ENCODE results near the gene CACNA1F. TPM values are rescaled to one million over a fixed set of nuclear protein-coding genes. Genes with fewer than 3 reads are reported as not detected.

Gene CACNA1F
- total and polyA plus RNA-seq, 10 of the 15 experiments (the other 5 are each of a cell fraction or from before 2014, with no cell fraction given), result 0.01 to 0.32 (median 0.05) TPM; not detected in 5

- 30% methylated on average over 2 of the region's 2 CpGs for WGBS (ENCODE audit: insufficient coverage, insufficient replicate concordance, low lambda C conversion rate, missing lambda C conversion rate)
- no peak overlapping the region for H2AFZ ChIP-seq (ENCODE audit: control insufficient read depth, low read depth, low read length)
- H3K27ac ChIP-seq (ENCODE audit: control insufficient read depth, insufficient read depth), result no peak overlapping the region
- intact Hi-C loops (cut with micrococcal nuclease; ENCODE audit: unreplicated experiment) (no loop called here), in situ Hi-C loops (cut with MboI) (no loop called here)
- no peaks in the 10 kb centered on the region for H3K9me3 ChIP-seq (replicated peaks; ENCODE audit: control insufficient read depth, insufficient read depth, low read length)
- no peak for FAIRE-seq
- ATAC-seq, result no peak
- CTCF ChIA-PET, result no interaction called here
- no peaks in the 10 kb centered on the region for H3K4me1 ChIP-seq (ENCODE audit: control insufficient read depth, insufficient read depth, low read length)
- H3K4me2 ChIP-seq (ENCODE audit: control insufficient read depth, insufficient read depth), result no peak overlapping the region
- H3K9ac ChIP-seq (ENCODE audit: control insufficient read depth, insufficient read depth, low read length), result no peak overlapping the region
- H3K36me3 ChIP-seq (ENCODE audit: control insufficient read depth in 2 of 2, insufficient read depth in 2 of 2, low read length in 1 of 2), result peaks cover 0 to 2% of the 10 kb centered on the region in 2 experiments; a peak in 2 of 4 replicates
- no peaks in the 10 kb centered on the region for H3K79me2 ChIP-seq (ENCODE audit: control insufficient read depth, insufficient read depth, low read length)
- SMC1A ChIA-PET (ENCODE audit: uncharacterized antibody, unreplicated experiment), result no interaction called here
- POLR2A ChIA-PET, result no interaction called here
- RAD21 ChIA-PET (ENCODE audit: unreplicated experiment), result no interaction called here
- TF ChIP-seq FOXM1 (IDR thresholded peaks at IDR 0.05; ENCODE audit: low read depth, low read length) (no peak), POLR2A (IDR thresholded peaks at IDR 0.05; ENCODE audit: low read depth, low read length) (no peak), RAD21 (IDR thresholded peaks at IDR 0.05; ENCODE audit: insufficient read depth, low read depth, low read length) (no peak), NBN (IDR thresholded peaks at IDR 0.05) (no peak), MEF2A (IDR thresholded peaks at IDR 0.05; ENCODE audit: insufficient read depth, low read depth, low read length) (no peak), JUND (IDR thresholded peaks at IDR 0.05; ENCODE audit: low read depth, low read length) (no peak)
- no peaks in the 10 kb centered on the region for H4K20me1 ChIP-seq (ENCODE audit: control insufficient read depth, insufficient read depth)
- no peak for DNase-seq (ENCODE audit: low read depth, low spot score)
- no TSS peak for BruUV-seq (replicated peaks)
- no peaks in the 10 kb centered on the region for H3K27me3 ChIP-seq (replicated peaks in 1 of 2; ENCODE audit: control insufficient read depth in 2 of 2, insufficient read depth in 2 of 2, low read length in 1 of 2)
- no peak overlapping the region for H3K4me3 ChIP-seq
Measured at GRCh38 chrX:49244207-49244606, 11.1 kb upstream of the CACNA1F start.

GRCh38 chrX:49243166-49243565, 10.0 kb upstream of the CACNA1F start:
- POLR2A ChIA-PET, result no interaction called here
- RAD21 ChIA-PET (ENCODE audit: unreplicated experiment), result no interaction called here
- BruUV-seq (replicated peaks), result no TSS peak
- Histone ChIP-seq H3K9me3 (replicated peaks; ENCODE audit: control insufficient read depth, insufficient read depth, low read length) (no peaks in the 10 kb centered on the region), H2AFZ (ENCODE audit: control insufficient read depth, low read depth, low read length) (no peak overlapping the region), H3K27me3 (replicated peaks in 1 of 2; ENCODE audit: control insufficient read depth in 2 of 2, insufficient read depth in 2 of 2, low read length in 1 of 2) (no peaks in the 10 kb centered on the region), H3K79me2 (ENCODE audit: control insufficient read depth, insufficient read depth, low read length) (no peaks in the 10 kb centered on the region), H4K20me1 (ENCODE audit: control insufficient read depth, insufficient read depth) (no peaks in the 10 kb centered on the region), H3K4me1 (ENCODE audit: control insufficient read depth, insufficient read depth, low read length) (no peaks in the 10 kb centered on the region), H3K27ac (ENCODE audit: control insufficient read depth, insufficient read depth) (no peak overlapping the region), H3K9ac (ENCODE audit: control insufficient read depth, insufficient read depth, low read length) (no peak overlapping the region), H3K4me2 (ENCODE audit: control insufficient read depth, insufficient read depth) (no peak overlapping the region), H3K4me3 (no peak overlapping the region), H3K36me3 (ENCODE audit: control insufficient read depth in 2 of 2, insufficient read depth in 2 of 2, low read length in 1 of 2) (no peaks in the 10 kb centered on the region; a peak in 1 of 4 replicates)
- intact Hi-C loops (cut with micrococcal nuclease; ENCODE audit: unreplicated experiment) (no loop called here), in situ Hi-C loops (cut with MboI) (no loop called here)
- DNase-seq (ENCODE audit: low read depth, low spot score), result no peak
- FAIRE-seq, result no peak
- no peak for ATAC-seq
- CTCF ChIA-PET, result no interaction called here
- SMC1A ChIA-PET (ENCODE audit: uncharacterized antibody, unreplicated experiment), result no interaction called here
- 42% methylated on average over 8 of the region's 12 CpGs for WGBS (ENCODE audit: insufficient coverage, insufficient replicate concordance, low lambda C conversion rate, missing lambda C conversion rate)
- no peak for TF ChIP-seq HSF1 (IDR thresholded peaks at IDR 0.05; ENCODE audit: low read depth, low read length)
- no peak for TF ChIP-seq RELB (IDR thresholded peaks at IDR 0.05; ENCODE audit: low read depth)
- TF ChIP-seq ZBTB33 (IDR thresholded peaks at IDR 0.05), result no peak
- TF ChIP-seq SIX5 (IDR thresholded peaks at IDR 0.05; ENCODE audit: low read depth, low read length, severe bottlenecking), result no peak
- no peak for TF ChIP-seq TCF12 (IDR thresholded peaks at IDR 0.05; ENCODE audit: low read depth, low read length)

Measured in GM12878 (cell line).